B cell (primary cell): Measurements from ENCODE around the gene SEMA3F.

ENCODE experiments used
- CTCF ChIP-seq: fragments of 200-600 bp; IDR thresholded peaks from one replicate; pipeline ENCODE4 v1.8.0; 2022; ENCODE audit warnings: antibody characterized with exemption, mild to moderate bottlenecking
- EZH2 ChIP-seq: IDR thresholded peaks from 2 replicates; pipeline ENCODE4 v1.6.1; 2012; ENCODE audit warnings: borderline replicate concordance, low read depth, mild to moderate bottlenecking, moderate library complexity, low read length; ENCODE audit not compliant: insufficient read depth, poor library complexity, severe bottlenecking

GRCh38 chr3:50162034-50162883 is 7.1 kb downstream of the SEMA3F start:
- no peak for TF ChIP-seq EZH2
- no peak for TF ChIP-seq CTCF
